Caco-2 (cell line): ENCODE results near the gene KREMEN1. TPM values are rescaled to one million over a fixed set of nuclear protein-coding genes. Genes with fewer than 3 reads are reported as not detected.

Source experiments
- BruUV-seq: library from RNA; stranded (reverse); fragments of 400-500 nt; replicated peaks from 2 replicates; lab custom pipeline; 2021; lab: Mats Ljungman, UMichigan
- CTCF ChIA-PET: fragments of 300-600 bp; sonication (Branson Sonifier 250); formaldehyde crosslinking; loops from one replicate; lab custom pipeline; 2022; ENCODE audit warnings: antibody characterized with exemption; lab: Charles Lee
- POLR2A ChIA-PET: fragments of 300-600 bp; sonication (Branson Sonifier 250); formaldehyde crosslinking; loops from one replicate; lab custom pipeline; 2022; ENCODE audit warnings: antibody characterized with exemption; lab: Charles Lee
- DNase-seq, 2 experiments: peaks; one replicate each; pipeline versions ENCODE4 v3.0.0 to v3.0.0-alpha.2; 2020 to 2022
- H3K27me3 ChIP-seq: replicated peaks from 2 replicates; pipeline ENCODE4 v1.6.0; 2011; ENCODE audit warnings: low read length; ENCODE audit not compliant: control insufficient read depth, insufficient read depth
- H3K36me3 ChIP-seq: 2 replicates; pipeline ENCODE4 v1.5.1; 2011; ENCODE audit warnings: low read length; ENCODE audit not compliant: control insufficient read depth, insufficient read depth
- H3K4me1 ChIP-seq: fragments of 250-450 bp; sonication (Bioruptor Pico); 2 replicates; pipeline ENCODE4 v1.5.1; 2020; ENCODE audit warnings: mild to moderate bottlenecking
- H3K4me3 ChIP-seq: 2 replicates; pipeline ENCODE4 v1.5.1; 2011; ENCODE audit warnings: low read depth, mild to moderate bottlenecking, control low read depth, low read length
- H3K9me3 ChIP-seq: fragments of 250-450 bp; sonication (Bioruptor Pico); 2 replicates; pipeline ENCODE4 v1.5.1; 2020; ENCODE audit warnings: mild to moderate bottlenecking, moderate library complexity
- H3K27ac Mint-ChIP-seq: one replicate; pipeline ENCODE4 v1.8.0; 2022; ENCODE audit warnings: mixed read lengths; ENCODE audit not compliant: unreplicated experiment
- H3K27me3 Mint-ChIP-seq: one replicate; pipeline ENCODE4 v1.8.0; 2022; ENCODE audit warnings: mixed read lengths; ENCODE audit not compliant: insufficient read depth, unreplicated experiment
- H3K36me3 Mint-ChIP-seq: one replicate; pipeline ENCODE4 v1.8.0; 2022; ENCODE audit warnings: mild to moderate bottlenecking, mixed read lengths; ENCODE audit not compliant: insufficient read depth, unreplicated experiment
- H3K4me1 Mint-ChIP-seq: one replicate; pipeline ENCODE4 v1.8.0; 2022; ENCODE audit warnings: low read depth, mixed read lengths; ENCODE audit not compliant: unreplicated experiment
- H3K4me3 Mint-ChIP-seq: one replicate; pipeline ENCODE4 v1.8.0; 2022; ENCODE audit warnings: mild to moderate bottlenecking, moderate library complexity, mixed read lengths; ENCODE audit not compliant: unreplicated experiment
- H3K9me3 Mint-ChIP-seq: one replicate; pipeline ENCODE4 v1.8.0; 2022; ENCODE audit warnings: mixed read lengths; ENCODE audit not compliant: unreplicated experiment
- intact Hi-C: fragments of 100-400 bp; cut with micrococcal nuclease; formaldehyde crosslinking; loops from one replicate; pipeline ENCODE4 v1.10.0; 2022; ENCODE audit not compliant: unreplicated experiment
- total RNA-seq: library from RNA; stranded (reverse); gene quantifications from 2 replicates; pipeline ENCODE4 v1.2.3, GENCODE V29; 2022
- TF ChIP-seq, protein P1 (sequence below), 2 experiments: fragments of 200-600 bp in 1 of 2; IDR thresholded peaks; 1 replicate in 1 of 2; 2 replicates in 1 of 2; pipeline versions ENCODE4 v1.5.1 to v1.8.0; 2011 to 2022; ENCODE audit warnings: antibody characterized with exemption in 1 of 2, control low read depth in 1 of 2, inconsistent platforms in 1 of 2, low read depth in 1 of 2, low read length in 1 of 2, mild to moderate bottlenecking in 1 of 2, moderate library complexity in 1 of 2; ENCODE audit not compliant: insufficient read depth in 1 of 2, severe bottlenecking in 1 of 2, unreplicated experiment in 1 of 2

The KREMEN1 gene
- total RNA-seq, 1 experiment from 2014 or later: 29.7 TPM

- Histone ChIP-seq H3K36me3 (no peaks in the 10 kb centered on the region), H3K4me1 (no peaks in the 10 kb centered on the region), H3K27me3 (no peaks in the 10 kb centered on the region), H3K9me3 (no peaks in the 10 kb centered on the region), H3K4me3 (no peak overlapping the region)
- POLR2A ChIA-PET: no interaction called here
- TF ChIP-seq, protein P1, sequence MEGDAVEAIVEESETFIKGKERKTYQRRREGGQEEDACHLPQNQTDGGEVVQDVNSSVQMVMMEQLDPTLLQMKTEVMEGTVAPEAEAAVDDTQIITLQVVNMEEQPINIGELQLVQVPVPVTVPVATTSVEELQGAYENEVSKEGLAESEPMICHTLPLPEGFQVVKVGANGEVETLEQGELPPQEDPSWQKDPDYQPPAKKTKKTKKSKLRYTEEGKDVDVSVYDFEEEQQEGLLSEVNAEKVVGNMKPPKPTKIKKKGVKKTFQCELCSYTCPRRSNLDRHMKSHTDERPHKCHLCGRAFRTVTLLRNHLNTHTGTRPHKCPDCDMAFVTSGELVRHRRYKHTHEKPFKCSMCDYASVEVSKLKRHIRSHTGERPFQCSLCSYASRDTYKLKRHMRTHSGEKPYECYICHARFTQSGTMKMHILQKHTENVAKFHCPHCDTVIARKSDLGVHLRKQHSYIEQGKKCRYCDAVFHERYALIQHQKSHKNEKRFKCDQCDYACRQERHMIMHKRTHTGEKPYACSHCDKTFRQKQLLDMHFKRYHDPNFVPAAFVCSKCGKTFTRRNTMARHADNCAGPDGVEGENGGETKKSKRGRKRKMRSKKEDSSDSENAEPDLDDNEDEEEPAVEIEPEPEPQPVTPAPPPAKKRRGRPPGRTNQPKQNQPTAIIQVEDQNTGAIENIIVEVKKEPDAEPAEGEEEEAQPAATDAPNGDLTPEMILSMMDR (IDR thresholded peaks at IDR 0.05; ENCODE audit: insufficient read depth in 1 of 2, low read depth in 1 of 2, low read length in 1 of 2, severe bottlenecking in 1 of 2, unreplicated experiment in 1 of 2): peak; percentile 93 to 96
- Mint-ChIP-seq H3K4me1 (peaks cover 10% of the 10 kb centered on the region), H3K36me3 (no peaks in the 10 kb centered on the region), H3K4me3 (peak overlapping the region; percentile 41), H3K27ac (no peak overlapping the region), H3K9me3 (no peaks in the 10 kb centered on the region), H3K27me3 (no peaks in the 10 kb centered on the region)
- CTCF ChIA-PET: interaction anchor here (0.6 to 1.7 kb wide), 13 partner anchors 14 to 554 kb away, joined by 3 to 9 read pairs (median 4); partner anchors contain the start of gene KREMEN1
- intact Hi-C loops: loop anchor here (1.0 to 10.0 kb wide), 5 partner anchors 14 to 300 kb away; no protein-coding TSS in a partner anchor
- peak; percentile 63 to 82 for DNase-seq
- BruUV-seq: no TSS peak
Measured at GRCh38 chr22:29154364-29155048, 81.7 kb downstream of the KREMEN1 start.

DNA sequence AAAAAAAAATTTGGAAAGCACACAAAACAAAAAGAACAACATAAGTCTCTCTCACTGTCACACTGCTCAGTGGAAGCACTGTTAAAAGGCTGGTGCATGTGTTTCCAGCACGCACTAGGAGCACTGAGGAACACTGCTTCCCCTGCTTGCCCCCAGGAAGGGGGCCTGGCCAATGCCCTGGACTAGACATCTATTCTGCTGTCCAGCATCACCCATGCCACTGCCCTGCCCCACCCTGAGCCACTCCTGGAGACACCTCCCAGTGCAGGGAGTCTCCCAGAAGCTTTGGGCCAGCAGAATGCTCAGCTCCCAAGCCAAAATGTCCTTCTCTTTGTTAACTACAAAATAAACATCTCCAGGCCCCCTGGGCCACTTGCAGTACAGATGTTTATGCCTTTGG, 83.1 kb downstream of the KREMEN1 start:
- no peaks in the 10 kb centered on the region for H3K9me3 ChIP-seq
- no peak overlapping the region for H3K4me3 Mint-ChIP-seq
- DNase-seq: peak in 1 of 2 experiments; percentile 22
- no peak overlapping the region for H3K4me3 ChIP-seq
- no peak overlapping the region for H3K27ac Mint-ChIP-seq
- H3K27me3 Mint-ChIP-seq: no peaks in the 10 kb centered on the region
- H3K9me3 Mint-ChIP-seq: no peaks in the 10 kb centered on the region
- ChIA-PET POLR2A (no interaction called here), CTCF (interaction anchor here (1.6 kb wide), 1 partner anchor 164 kb away, joined by 3 read pairs; no protein-coding TSS in a partner anchor)
- intact Hi-C loops: loop anchor here (2.0 to 10.0 kb wide), 2 partner anchors 15 to 301 kb away; no protein-coding TSS in a partner anchor
- H3K36me3 ChIP-seq: no peaks in the 10 kb centered on the region
- no peaks in the 10 kb centered on the region for H3K27me3 ChIP-seq
- H3K4me1 Mint-ChIP-seq: peaks cover 10% of the 10 kb centered on the region
- BruUV-seq: no TSS peak
- H3K36me3 Mint-ChIP-seq: no peaks in the 10 kb centered on the region
- H3K4me1 ChIP-seq: no peaks in the 10 kb centered on the region
- TF ChIP-seq, protein P1 (IDR thresholded peaks at IDR 0.05; ENCODE audit: insufficient read depth in 1 of 2, low read depth in 1 of 2, low read length in 1 of 2, severe bottlenecking in 1 of 2, unreplicated experiment in 1 of 2): no peak

GRCh38 chr22:29156507-29156906, 83.7 kb downstream of the KREMEN1 start:
- CTCF ChIA-PET: interaction anchor here (0.6 to 1.6 kb wide), 2 partner anchors 164 to 437 kb away, joined by 3 read pairs; no protein-coding TSS in a partner anchor

More at GRCh38 chr22:29156507-29156906, 83.7 kb downstream of the KREMEN1 start:
- peak in 1 of 2 experiments; percentile 28 for DNase-seq
- H3K36me3 ChIP-seq: no peaks in the 10 kb centered on the region
- POLR2A ChIA-PET: no interaction called here
- no peaks in the 10 kb centered on the region for H3K4me1 ChIP-seq
- Mint-ChIP-seq H3K27ac (no peak overlapping the region), H3K9me3 (no peaks in the 10 kb centered on the region), H3K27me3 (no peaks in the 10 kb centered on the region), H3K4me1 (peaks cover 10% of the 10 kb centered on the region), H3K4me3 (no peak overlapping the region), H3K36me3 (no peaks in the 10 kb centered on the region)
- no peak overlapping the region for H3K4me3 ChIP-seq
- H3K27me3 ChIP-seq: no peaks in the 10 kb centered on the region
- no TSS peak for BruUV-seq
- intact Hi-C loops: loop anchor here (10.0 kb wide), 1 partner anchor 302 kb away; no protein-coding TSS in a partner anchor
- H3K9me3 ChIP-seq: no peaks in the 10 kb centered on the region
- TF ChIP-seq, protein P1 (IDR thresholded peaks at IDR 0.05; ENCODE audit: insufficient read depth in 1 of 2, low read depth in 1 of 2, low read length in 1 of 2, severe bottlenecking in 1 of 2, unreplicated experiment in 1 of 2): peak in 1 of 2 experiments; percentile 30
